CD8-positive, alpha-beta memory T cell (primary cell): ENCODE data around the gene SRBD1. TPM values are rescaled to one million over a fixed set of nuclear protein-coding genes. Genes with fewer than 3 reads are reported as not detected.

Source experiments
- CTCF ChIA-PET: fragments of 350-600 bp; sonication (Branson Sonifier 250); formaldehyde crosslinking; loops from one replicate; lab custom pipeline; 2021; ENCODE audit warnings: antibody characterized with exemption; lab: Charles Lee
- POLR2A ChIA-PET: fragments of 350-600 bp; sonication (Branson Sonifier 250); formaldehyde crosslinking; loops from one replicate; lab custom pipeline; 2021; ENCODE audit warnings: antibody characterized with exemption; lab: Charles Lee
- DNase-seq, 5 donors: peaks; one replicate each; pipeline versions ENCODE4 v3.0.0 to v3.0.0-alpha.2; 2020 to 2022; ENCODE audit warnings: mixed read lengths in 1 of 5
- H3K27ac ChIP-seq: one replicate; pipeline ENCODE4 v1.7.0; 2013; ENCODE audit warnings: low read depth, mild to moderate bottlenecking, low read length, moderate library complexity
- H3K27me3 ChIP-seq: 2 replicates; pipeline ENCODE4 v1.7.0; 2013; ENCODE audit warnings: low read length, mild to moderate bottlenecking; ENCODE audit not compliant: insufficient read depth, poor library complexity, severe bottlenecking
- H3K36me3 ChIP-seq: 2 replicates; pipeline ENCODE4 v1.7.0; 2013; ENCODE audit warnings: mild to moderate bottlenecking, low read length, moderate library complexity; ENCODE audit not compliant: insufficient read depth
- H3K4me1 ChIP-seq: 2 replicates; pipeline ENCODE4 v1.7.0; 2013; ENCODE audit warnings: mild to moderate bottlenecking, low read length, moderate library complexity; ENCODE audit not compliant: insufficient read depth
- H3K4me3 ChIP-seq: 2 replicates; pipeline ENCODE4 v1.7.0; 2013; ENCODE audit warnings: mild to moderate bottlenecking, low read length
- H3K9me3 ChIP-seq: 2 replicates; pipeline ENCODE4 v1.7.0; 2013; ENCODE audit warnings: mild to moderate bottlenecking, low read length
- H3K27ac Mint-ChIP-seq, 8 donors: one replicate each; pipeline ENCODE4 v1.8.0; 2020 to 2021; ENCODE audit warnings: mixed read lengths in 8 of 8, mild to moderate bottlenecking in 6 of 8, inconsistent platforms in 3 of 8, moderate library complexity in 3 of 8
- H3K27me3 Mint-ChIP-seq, 2 donors: one replicate each; pipeline ENCODE4 v1.8.0; 2020 to 2021; ENCODE audit warnings: mixed read lengths in 2 of 2, mild to moderate bottlenecking in 1 of 2, moderate library complexity in 1 of 2
- H3K36me3 Mint-ChIP-seq, 3 donors: one replicate each; pipeline ENCODE4 v1.8.0; 2020 to 2021; ENCODE audit warnings: mixed read lengths in 3 of 3, inconsistent platforms in 1 of 3, mild to moderate bottlenecking in 1 of 3
- H3K4me1 Mint-ChIP-seq, 3 donors: one replicate each; pipeline ENCODE4 v1.8.0; 2020 to 2021; ENCODE audit warnings: mixed read lengths in 3 of 3, inconsistent platforms in 1 of 3, mild to moderate bottlenecking in 1 of 3
- H3K4me3 Mint-ChIP-seq, 7 donors: one replicate each; pipeline ENCODE4 v1.8.0; 2020 to 2021; ENCODE audit warnings: mixed read lengths in 7 of 7, mild to moderate bottlenecking in 6 of 7, moderate library complexity in 4 of 7, inconsistent platforms in 2 of 7
- H3K9me3 Mint-ChIP-seq, 5 donors: one replicate each; pipeline ENCODE4 v1.8.0; 2020 to 2022; ENCODE audit warnings: mixed read lengths in 5 of 5, mild to moderate bottlenecking in 3 of 5, moderate library complexity in 2 of 5, inconsistent platforms in 1 of 5
- polyA plus RNA-seq: library from polyadenylated mRNA; unstranded; fragments of 300-500 nt; fragmentation: Illumina TruSeq; gene quantifications from one replicate; pipeline ENCODE4 v1.2.3, GENCODE V29; 2021
- total RNA-seq, 2 experiments: library from RNA; stranded (reverse); gene quantifications; one replicate each; pipeline ENCODE4 v1.2.3, GENCODE V29; 2021

The SRBD1 gene
- total and polyA plus RNA-seq, 3 experiments from 2014 or later = 12.7 to 18.9 (median 18.1) TPM

DNA sequence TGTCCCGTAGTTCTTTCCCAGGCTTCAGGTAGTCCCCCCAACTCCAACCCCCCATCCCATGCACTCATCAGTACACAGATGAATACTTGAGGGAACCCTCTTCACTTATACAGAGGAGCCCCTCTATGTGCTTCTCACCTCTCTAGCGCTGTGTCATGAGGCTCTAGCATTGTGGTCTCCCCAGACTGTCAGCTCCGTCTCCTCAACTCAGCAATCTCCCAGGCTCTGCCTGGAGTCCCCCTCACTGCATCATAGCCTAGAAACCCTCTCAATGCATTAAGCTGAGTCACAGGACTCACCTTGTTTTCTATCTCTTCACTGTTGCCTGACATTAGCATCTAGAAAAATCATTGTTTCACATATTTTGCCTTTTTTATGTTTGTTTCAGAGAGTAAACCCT lies 20.3 kb upstream of the SRBD1 start:
- DNase-seq = no peak
- Mint-ChIP-seq H3K4me1 (no peaks in the 10 kb centered on the region), H3K4me3 (no peak overlapping the region), H3K27ac (peak overlapping the region in 1 of 8 donors; percentile 15), H3K27me3 (peaks cover 8 to 64% of the 10 kb centered on the region in 2 donors), H3K36me3 (peaks cover 0 to 2% (median 0%) of the 10 kb centered on the region in 3 donors), H3K9me3 (peaks cover 0 to 2% (median 0%) of the 10 kb centered on the region in 5 donors)
- no peaks in the 10 kb centered on the region for H3K4me1 ChIP-seq
- no peaks in the 10 kb centered on the region for H3K36me3 ChIP-seq
- ChIA-PET CTCF (no interaction called here), POLR2A (no interaction called here)
- no peak overlapping the region for H3K27ac ChIP-seq
- no peak overlapping the region for H3K4me3 ChIP-seq
- H3K9me3 ChIP-seq = no peaks in the 10 kb centered on the region
- peaks cover 4% of the 10 kb centered on the region for H3K27me3 ChIP-seq

DNA sequence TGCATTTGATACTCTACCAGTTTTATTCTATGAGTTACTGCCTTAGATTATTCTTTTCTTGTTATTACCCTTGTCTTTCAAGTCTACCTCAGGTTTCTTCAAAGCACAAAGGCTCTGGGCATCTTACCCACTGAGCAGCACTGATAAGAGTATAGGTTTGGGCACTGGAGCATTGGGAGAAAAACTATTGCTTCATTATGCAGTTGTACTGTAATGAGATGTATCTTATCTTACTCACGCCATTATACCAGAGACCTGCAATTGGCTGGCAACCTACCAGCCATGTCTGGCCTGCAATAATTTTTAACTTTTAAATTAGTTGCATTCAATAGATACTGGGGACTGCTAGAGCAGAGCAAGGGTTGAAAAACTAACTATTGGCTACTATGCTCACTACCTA lies 18.9 kb upstream of the SRBD1 start:
- H3K9me3 ChIP-seq = no peaks in the 10 kb centered on the region
- no peak overlapping the region for H3K27ac ChIP-seq
- Mint-ChIP-seq H3K27me3 (peaks cover 4 to 60% of the 10 kb centered on the region in 2 donors), H3K4me3 (no peak overlapping the region), H3K36me3 (peaks cover 0 to 2% (median 0%) of the 10 kb centered on the region in 3 donors), H3K9me3 (peaks cover 0 to 2% (median 0%) of the 10 kb centered on the region in 5 donors), H3K4me1 (no peaks in the 10 kb centered on the region), H3K27ac (no peak overlapping the region)
- POLR2A ChIA-PET = no interaction called here
- no peaks in the 10 kb centered on the region for H3K36me3 ChIP-seq
- no peaks in the 10 kb centered on the region for H3K4me1 ChIP-seq
- no peak overlapping the region for H3K4me3 ChIP-seq
- H3K27me3 ChIP-seq = peaks cover 4% of the 10 kb centered on the region
- no peak for DNase-seq
- CTCF ChIA-PET = no interaction called here

DNA sequence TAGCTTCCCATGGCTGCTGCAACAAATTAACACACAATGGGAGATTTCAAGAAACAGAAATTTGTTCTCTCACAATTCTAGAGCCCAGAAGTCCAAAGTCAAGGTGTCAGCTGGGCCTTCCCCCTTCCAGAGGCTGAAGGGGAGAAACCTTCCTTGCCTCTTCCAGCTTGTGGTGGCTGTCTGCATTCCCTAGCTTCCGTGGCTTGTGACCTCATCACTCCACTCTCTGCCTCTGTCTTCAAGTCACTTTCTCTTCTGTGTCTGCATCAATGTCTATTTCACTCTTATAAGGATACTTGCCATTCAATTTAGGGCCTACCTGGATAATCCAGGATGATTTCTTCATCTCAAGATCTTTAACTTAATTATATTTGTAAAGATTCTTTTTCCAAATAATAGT lies 16.8 kb upstream of the SRBD1 start:
- ChIA-PET POLR2A (interaction anchor here (1.3 kb wide), 1 partner anchor 23 kb away, joined by 3 read pairs; no protein-coding TSS in a partner anchor), CTCF (interaction anchor here (1.2 kb wide), 1 partner anchor 14 kb away, joined by 3 read pairs; no protein-coding TSS in a partner anchor)
- Histone ChIP-seq H3K4me1 (no peaks in the 10 kb centered on the region), H3K4me3 (no peak overlapping the region), H3K27ac (no peak overlapping the region), H3K9me3 (no peaks in the 10 kb centered on the region), H3K27me3 (peaks cover 4% of the 10 kb centered on the region), H3K36me3 (no peaks in the 10 kb centered on the region)
- Mint-ChIP-seq H3K27me3 (peaks cover 4 to 58% of the 10 kb centered on the region in 2 donors), H3K4me3 (no peak overlapping the region), H3K9me3 (peaks cover 0 to 2% (median 0%) of the 10 kb centered on the region in 5 donors), H3K4me1 (no peaks in the 10 kb centered on the region), H3K27ac (no peak overlapping the region), H3K36me3 (peaks cover 0 to 2% (median 0%) of the 10 kb centered on the region in 3 donors)
- no peak for DNase-seq

DNA sequence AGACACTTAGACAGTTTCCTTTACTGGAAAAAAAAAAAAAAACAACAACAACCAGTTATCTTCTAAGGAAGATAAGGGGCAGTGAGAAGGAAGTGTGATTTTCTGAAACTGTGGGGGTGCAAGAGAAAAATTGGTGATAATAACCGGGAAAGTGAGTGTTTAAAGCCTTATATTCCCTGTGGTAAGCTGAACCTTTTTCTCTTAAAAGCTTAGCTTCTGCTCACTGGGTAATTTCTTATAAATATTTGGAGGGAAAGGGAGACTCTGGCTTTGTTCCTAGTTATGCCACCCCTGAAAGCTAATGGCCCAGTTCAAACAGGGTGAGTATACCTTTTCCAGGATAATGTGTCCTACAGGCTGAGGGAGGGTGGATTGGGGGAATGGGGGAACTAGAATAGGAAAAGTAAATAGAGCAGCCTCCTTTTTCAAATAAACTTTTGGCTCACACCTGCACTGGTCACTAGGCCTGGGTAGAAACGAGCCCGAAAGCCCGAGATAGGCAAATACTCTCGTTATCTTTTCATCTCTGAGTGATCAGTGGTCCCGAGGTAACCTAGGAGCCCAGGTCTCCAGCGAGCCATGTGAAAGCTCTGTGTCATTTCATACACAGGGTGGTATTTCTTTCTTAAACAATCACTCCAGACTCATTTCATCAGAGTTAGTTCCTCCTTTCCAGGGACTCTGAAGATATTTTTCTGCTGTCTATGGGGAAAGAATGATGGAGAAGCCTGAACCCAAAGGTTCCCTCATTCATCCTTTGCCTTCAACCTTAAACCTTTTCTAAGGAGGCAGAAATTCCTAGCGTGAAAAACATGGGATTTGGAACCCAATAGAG lies 15.5 kb upstream of the SRBD1 start:
- no peak overlapping the region for H3K4me3 Mint-ChIP-seq
- H3K4me3 ChIP-seq = no peak overlapping the region
- peaks cover 0 to 2% (median 0%) of the 10 kb centered on the region in 5 donors for H3K9me3 Mint-ChIP-seq
- no peak overlapping the region for H3K27ac ChIP-seq
- POLR2A ChIA-PET = no interaction called here
- H3K36me3 ChIP-seq = no peaks in the 10 kb centered on the region
- H3K9me3 ChIP-seq = no peaks in the 10 kb centered on the region
- no peak for DNase-seq
- H3K27me3 Mint-ChIP-seq = peaks cover 13 to 57% of the 10 kb centered on the region in 2 donors
- H3K4me1 ChIP-seq = no peaks in the 10 kb centered on the region
- CTCF ChIA-PET = interaction anchor here (1.0 to 1.2 kb wide), 2 partner anchors 13 to 152 kb away, joined by 3 to 4 read pairs; no protein-coding TSS in a partner anchor
- no peaks in the 10 kb centered on the region for H3K4me1 Mint-ChIP-seq
- H3K27me3 ChIP-seq = peaks cover 4% of the 10 kb centered on the region
- H3K27ac Mint-ChIP-seq = no peak overlapping the region
- H3K36me3 Mint-ChIP-seq = peaks cover 0 to 2% (median 0%) of the 10 kb centered on the region in 3 donors

DNA sequence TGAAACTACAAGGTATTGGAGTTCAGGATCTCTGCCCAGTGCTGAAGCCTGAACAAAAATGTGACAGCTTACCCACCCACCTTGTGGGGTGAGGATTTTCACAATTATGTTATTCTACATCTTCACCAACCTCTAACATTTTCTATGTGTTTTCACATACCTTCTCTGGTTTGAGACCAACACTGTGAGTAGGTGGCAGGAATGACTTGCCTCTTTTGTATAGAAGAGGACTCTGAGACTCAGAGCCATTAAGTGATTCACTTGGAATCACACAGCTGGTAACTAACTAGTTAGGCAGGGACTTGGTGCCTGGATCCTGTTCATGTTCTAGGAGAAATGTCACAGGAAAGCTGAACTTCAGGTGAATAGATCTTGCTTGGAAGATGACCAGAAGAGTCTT lies 14.8 kb upstream of the SRBD1 start:
- H3K27me3 Mint-ChIP-seq = peaks cover 18 to 54% of the 10 kb centered on the region in 2 donors
- Histone ChIP-seq H3K9me3 (no peaks in the 10 kb centered on the region), H3K4me1 (no peaks in the 10 kb centered on the region), H3K36me3 (no peaks in the 10 kb centered on the region), H3K27me3 (no peaks in the 10 kb centered on the region), H3K27ac (no peak overlapping the region), H3K4me3 (no peak overlapping the region)
- peaks cover 0 to 2% (median 0%) of the 10 kb centered on the region in 5 donors for H3K9me3 Mint-ChIP-seq
- CTCF ChIA-PET = interaction anchor here (1.0 kb wide), 1 partner anchor 153 kb away, joined by 4 read pairs; no protein-coding TSS in a partner anchor
- peaks cover 0 to 2% (median 0%) of the 10 kb centered on the region in 3 donors for H3K36me3 Mint-ChIP-seq
- H3K27ac Mint-ChIP-seq = no peak overlapping the region
- DNase-seq = no peak
- POLR2A ChIA-PET = no interaction called here
- H3K4me3 Mint-ChIP-seq = no peak overlapping the region
- no peaks in the 10 kb centered on the region for H3K4me1 Mint-ChIP-seq

DNA sequence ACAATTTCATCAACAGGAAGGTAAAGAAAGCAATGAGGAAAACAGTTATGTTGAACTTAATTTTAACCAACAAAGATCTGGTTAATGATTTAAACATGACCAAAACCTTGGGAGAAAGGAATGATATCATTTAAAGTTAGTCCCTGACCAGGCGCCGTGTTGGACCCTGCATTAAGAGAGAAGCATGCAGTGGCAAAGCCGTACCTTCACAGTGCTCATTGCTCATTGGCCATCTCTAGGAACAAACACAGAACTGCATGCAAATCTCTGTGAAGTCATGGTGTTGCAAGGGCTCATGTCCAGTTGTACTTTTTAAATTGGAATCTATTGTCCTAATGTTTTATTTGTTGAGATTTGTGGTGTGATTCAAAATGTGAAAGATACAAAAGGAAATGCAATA lies 12.0 kb upstream of the SRBD1 start:
- Mint-ChIP-seq H3K4me3 (no peak overlapping the region), H3K27ac (no peak overlapping the region), H3K27me3 (peaks cover 13 to 58% of the 10 kb centered on the region in 2 donors), H3K4me1 (no peaks in the 10 kb centered on the region), H3K9me3 (no peaks in the 10 kb centered on the region), H3K36me3 (no peaks in the 10 kb centered on the region)
- no peaks in the 10 kb centered on the region for H3K36me3 ChIP-seq
- H3K4me1 ChIP-seq = no peaks in the 10 kb centered on the region
- H3K4me3 ChIP-seq = no peak overlapping the region
- CTCF ChIA-PET = no interaction called here
- POLR2A ChIA-PET = no interaction called here
- no peaks in the 10 kb centered on the region for H3K27me3 ChIP-seq
- no peak overlapping the region for H3K27ac ChIP-seq
- no peak for DNase-seq
- no peaks in the 10 kb centered on the region for H3K9me3 ChIP-seq

DNA sequence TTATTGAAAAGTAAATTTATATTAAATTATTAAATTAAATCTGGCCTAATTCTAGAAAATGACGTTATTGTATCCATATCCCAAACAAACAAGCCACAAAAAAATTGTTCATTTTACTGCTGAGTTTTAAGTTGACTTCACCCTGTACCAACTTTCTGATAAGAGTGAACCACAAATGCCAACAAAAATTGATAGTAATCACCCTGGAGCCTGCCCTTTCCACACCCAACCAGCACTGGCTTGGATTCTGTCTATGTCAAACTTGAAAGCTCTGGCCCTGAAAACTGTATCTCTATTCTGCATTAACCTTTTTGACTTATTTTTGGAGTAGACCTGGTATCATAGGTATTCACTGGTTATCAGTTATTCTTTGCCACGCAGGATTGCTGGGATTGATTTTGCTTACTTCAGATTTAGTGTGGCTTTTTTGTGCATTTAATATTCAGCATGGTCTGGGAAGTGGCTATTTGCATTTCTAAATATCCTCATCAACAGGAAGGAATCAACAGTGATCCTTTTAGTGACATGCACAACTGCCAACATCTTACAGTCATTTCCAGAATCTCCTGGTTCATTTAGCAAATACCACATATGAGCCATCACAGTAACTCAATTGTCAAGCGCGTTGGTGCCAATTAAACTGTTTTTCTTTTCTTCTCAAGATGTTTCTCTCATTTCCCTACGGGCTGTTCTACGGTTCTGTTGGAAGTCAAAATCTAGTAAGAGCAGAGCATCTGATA lies 11.4 kb upstream of the SRBD1 start:
- Histone ChIP-seq H3K9me3 (no peaks in the 10 kb centered on the region), H3K27me3 (no peaks in the 10 kb centered on the region), H3K27ac (no peak overlapping the region), H3K36me3 (no peaks in the 10 kb centered on the region), H3K4me1 (no peaks in the 10 kb centered on the region), H3K4me3 (no peak overlapping the region)
- Mint-ChIP-seq H3K27me3 (peaks cover 13 to 58% of the 10 kb centered on the region in 2 donors), H3K9me3 (no peaks in the 10 kb centered on the region), H3K4me3 (no peak overlapping the region), H3K27ac (no peak overlapping the region), H3K36me3 (no peaks in the 10 kb centered on the region), H3K4me1 (no peaks in the 10 kb centered on the region)
- DNase-seq = no peak
- POLR2A ChIA-PET = no interaction called here
- CTCF ChIA-PET = no interaction called here

DNA sequence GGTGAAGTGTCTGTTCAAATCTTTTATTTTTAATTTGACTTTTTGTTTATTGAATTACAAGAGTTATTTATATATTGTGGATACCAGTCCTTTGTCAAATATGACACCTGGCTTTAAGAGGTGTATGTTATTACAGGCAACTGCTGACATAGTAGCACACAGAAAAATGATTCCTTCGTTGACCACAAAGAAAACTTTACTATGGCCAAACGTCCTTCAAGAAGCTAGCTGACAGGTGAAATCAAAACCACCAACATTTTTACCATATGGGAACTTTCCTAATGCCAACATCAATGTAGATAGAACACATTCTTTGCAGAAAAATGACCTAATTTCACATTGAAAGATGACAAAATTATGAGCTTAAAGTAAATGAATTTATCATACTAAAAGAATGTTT lies 6.4 kb upstream of the SRBD1 start:
- POLR2A ChIA-PET = no interaction called here
- H3K4me1 Mint-ChIP-seq = no peaks in the 10 kb centered on the region
- peaks cover 0 to 2% (median 0%) of the 10 kb centered on the region in 3 donors for H3K36me3 Mint-ChIP-seq
- no peak overlapping the region for H3K4me3 Mint-ChIP-seq
- no peak for DNase-seq
- Histone ChIP-seq H3K4me1 (no peaks in the 10 kb centered on the region), H3K4me3 (no peak overlapping the region), H3K36me3 (no peaks in the 10 kb centered on the region), H3K9me3 (no peaks in the 10 kb centered on the region), H3K27ac (no peak overlapping the region), H3K27me3 (no peaks in the 10 kb centered on the region)
- H3K9me3 Mint-ChIP-seq = no peaks in the 10 kb centered on the region
- peaks cover 12 to 30% of the 10 kb centered on the region in 2 donors for H3K27me3 Mint-ChIP-seq
- CTCF ChIA-PET = interaction anchor here (1.7 kb wide), 1 partner anchor 33 kb away, joined by 4 read pairs; no protein-coding TSS in a partner anchor
- H3K27ac Mint-ChIP-seq = no peak overlapping the region
